GM12892 (cell line): ENCODE data around the gene ATP11C.

Experiments used
- POLR2A ChIP-seq: IDR thresholded peaks from 2 replicates; pipeline ENCODE4 v1.6.1; 2011; ENCODE audit warnings: low read depth, low read length, control low read depth
- POLR2AphosphoS5 ChIP-seq: IDR thresholded peaks from 2 replicates; pipeline ENCODE4 v1.6.1; 2011; ENCODE audit warnings: low read depth, low read length, control low read depth
- TAF1 ChIP-seq: IDR thresholded peaks from 2 replicates; pipeline ENCODE4 v1.6.1; 2011; ENCODE audit warnings: low read depth, mild to moderate bottlenecking, control low read depth, low read length, borderline replicate concordance

GRCh38 chrX:139931646-139932072, 1.2 kb downstream of the ATP11C start:
- no peak for TF ChIP-seq POLR2A
- TF ChIP-seq POLR2AphosphoS5, result no peak
- no peak for TF ChIP-seq TAF1
